ENCODE measurements around the gene BCAS3. TPM values are rescaled to one million over a fixed set of nuclear protein-coding genes. Genes with fewer than 3 reads are reported as not detected.

Gene BCAS3
- total and polyA plus RNA-seq, 4 donors = 5.8 to 24.6 (median 10.1) TPM

DNA sequence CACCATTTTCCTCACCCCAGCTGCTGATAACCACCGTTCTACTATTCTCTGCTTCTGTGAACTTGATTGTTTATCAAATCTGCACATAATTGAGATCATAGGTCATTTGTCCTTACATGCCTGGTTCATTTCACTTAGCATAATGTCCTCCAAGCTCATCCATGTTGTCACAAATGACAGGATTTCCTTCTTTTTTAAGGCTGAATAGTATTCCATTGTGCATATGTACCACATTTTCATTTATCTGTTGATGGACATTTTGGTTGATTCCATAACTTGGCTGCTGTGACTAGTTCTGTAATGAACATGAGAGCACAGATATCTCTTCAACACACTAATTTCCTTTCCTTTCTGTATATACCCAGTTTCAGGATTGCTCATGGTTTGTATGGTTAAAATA is 496.7 kb downstream of the BCAS3 start:
- Histone ChIP-seq H3K27ac (ENCODE audit: low read depth in 1 of 2, low read length in 2 of 2) (no peak overlapping the region), H3K9ac (ENCODE audit: low read depth in 1 of 2, low read length in 2 of 2) (no peak overlapping the region), H3K4me1 (ENCODE audit: control insufficient read depth in 4 of 4, insufficient read depth in 4 of 4, low read length in 3 of 4) (no peaks in the 10 kb centered on the region), H3K4me3 (ENCODE audit: low read depth in 1 of 3, low read length in 3 of 3) (no peak overlapping the region), H3K27me3 (ENCODE audit: control insufficient read depth in 4 of 4, insufficient read depth in 4 of 4, low read length in 3 of 4) (no peaks in the 10 kb centered on the region), H3K36me3 (ENCODE audit: control insufficient read depth in 4 of 4, insufficient read depth in 3 of 4, low read depth in 1 of 4, low read length in 3 of 4) (no peaks in the 10 kb centered on the region), H3K9me3 (ENCODE audit: control insufficient read depth in 4 of 4, low read length in 3 of 4) (no peaks in the 10 kb centered on the region)
- no peak for DNase-seq (ENCODE audit: low spot score)
- WGBS = 88% methylated on average over 1 of the region's 1 CpG
- TF ChIP-seq GABPA (IDR thresholded peaks at IDR 0.05 in 1 of 2, conservative IDR thresholded peaks at IDR 0.05 in 1 of 2) = no peak
- TF ChIP-seq EGR1 (IDR thresholded peaks at IDR 0.05; ENCODE audit: low read depth in 2 of 2) = no peak
- TF ChIP-seq SP1 (IDR thresholded peaks at IDR 0.05) = no peak
- no peak for TF ChIP-seq YY1 (IDR thresholded peaks at IDR 0.05)
- no peak for TF ChIP-seq NR2F2 (IDR thresholded peaks at IDR 0.05)

DNA sequence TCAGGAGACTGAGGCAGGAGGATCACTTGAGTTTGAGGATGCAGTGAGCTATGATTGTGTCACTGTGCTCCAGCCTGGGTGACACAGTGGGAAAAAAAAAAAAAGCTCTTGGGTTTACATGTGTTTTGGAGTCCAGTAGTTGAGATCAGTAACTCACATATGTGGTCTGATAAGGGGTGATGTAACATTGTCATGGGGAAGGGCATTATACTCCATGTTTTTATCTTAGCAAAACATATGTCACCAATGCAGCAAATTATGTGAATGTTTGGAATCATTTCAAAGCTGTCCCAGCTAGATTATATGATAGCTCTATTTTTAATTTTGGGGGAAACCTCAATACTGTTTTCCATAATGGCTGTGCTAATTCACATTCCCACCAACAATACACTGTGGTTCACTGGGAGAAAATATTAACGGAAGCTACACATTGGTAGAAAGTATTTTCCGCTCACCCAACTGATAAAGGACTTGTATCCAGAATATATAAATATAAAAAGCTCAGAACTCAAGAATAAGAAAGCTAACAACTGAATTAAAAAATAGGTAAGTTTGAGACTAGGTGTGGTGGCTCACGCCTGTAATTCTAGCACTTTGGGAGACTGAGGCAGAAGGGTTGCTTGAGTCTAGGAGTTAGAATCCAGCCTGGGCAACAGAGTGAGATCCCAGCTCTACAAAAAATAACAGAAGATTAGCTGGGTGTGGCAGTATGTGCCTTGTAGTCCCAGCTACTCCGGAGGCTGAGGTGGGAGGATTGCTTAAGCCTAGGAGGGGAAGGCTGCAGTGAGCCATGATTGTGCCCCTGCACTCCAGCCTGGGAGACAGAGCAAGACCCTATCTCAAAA is 497.9 kb downstream of the BCAS3 start:
- WGBS = 97% methylated on average over 4 of the region's 4 CpGs
- TF ChIP-seq NR2F2 (IDR thresholded peaks at IDR 0.05) (no peak), RAD21 (IDR thresholded peaks at IDR 0.05) (no peak), FOXA2 (IDR thresholded peaks at IDR 0.05) (no peak), HNF4A (conservative IDR thresholded peaks at IDR 0.05) (no peak), TAF1 (conservative IDR thresholded peaks at IDR 0.05) (no peak), RXRA (IDR thresholded peaks at IDR 0.05) (no peak)
- TF ChIP-seq, protein P1, sequence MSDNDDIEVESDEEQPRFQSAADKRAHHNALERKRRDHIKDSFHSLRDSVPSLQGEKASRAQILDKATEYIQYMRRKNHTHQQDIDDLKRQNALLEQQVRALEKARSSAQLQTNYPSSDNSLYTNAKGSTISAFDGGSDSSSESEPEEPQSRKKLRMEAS (IDR thresholded peaks at IDR 0.05) = no peak
- no peak overlapping the region for H3K27ac ChIP-seq (ENCODE audit: low read depth in 1 of 2, low read length in 2 of 2)
- H3K27me3 ChIP-seq (ENCODE audit: control insufficient read depth in 4 of 4, insufficient read depth in 4 of 4, low read length in 3 of 4) = no peaks in the 10 kb centered on the region
- H3K9me3 ChIP-seq (ENCODE audit: control insufficient read depth in 4 of 4, low read length in 3 of 4) = no peaks in the 10 kb centered on the region
- DNase-seq (ENCODE audit: low spot score) = no peak
- H3K4me3 ChIP-seq (ENCODE audit: low read depth in 1 of 3, low read length in 3 of 3) = no peak overlapping the region
- no peaks in the 10 kb centered on the region for H3K4me1 ChIP-seq (ENCODE audit: control insufficient read depth in 4 of 4, insufficient read depth in 4 of 4, low read length in 3 of 4)
- no peak overlapping the region for H3K9ac ChIP-seq (ENCODE audit: low read depth in 1 of 2, low read length in 2 of 2)
- no peaks in the 10 kb centered on the region for H3K36me3 ChIP-seq (ENCODE audit: control insufficient read depth in 4 of 4, insufficient read depth in 3 of 4, low read depth in 1 of 4, low read length in 3 of 4)

DNA sequence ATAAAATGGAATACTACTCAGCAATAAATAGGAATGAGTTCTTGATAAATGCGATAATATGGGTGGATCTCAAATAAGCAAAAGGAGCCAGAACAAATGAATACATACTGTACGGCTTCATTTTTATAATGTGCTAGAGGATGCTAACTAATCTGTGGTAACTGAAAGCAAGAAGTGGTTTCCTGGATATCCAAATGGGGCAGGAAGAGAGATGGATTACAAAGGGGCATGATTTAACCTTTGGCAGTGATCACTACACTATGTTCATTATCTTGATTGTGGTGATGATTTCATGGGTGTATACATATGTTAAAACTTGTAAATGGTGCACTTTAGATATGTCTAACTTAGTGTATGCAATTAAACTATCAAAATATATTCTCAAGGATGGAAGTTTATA is 499.7 kb downstream of the BCAS3 start:
- Histone ChIP-seq H3K27ac (ENCODE audit: low read depth in 1 of 2, low read length in 2 of 2) (no peak overlapping the region), H3K36me3 (ENCODE audit: control insufficient read depth in 4 of 4, insufficient read depth in 3 of 4, low read depth in 1 of 4, low read length in 3 of 4) (no peaks in the 10 kb centered on the region), H3K4me1 (ENCODE audit: control insufficient read depth in 4 of 4, insufficient read depth in 4 of 4, low read length in 3 of 4) (no peaks in the 10 kb centered on the region), H3K4me3 (ENCODE audit: low read depth in 1 of 3, low read length in 3 of 3) (no peak overlapping the region), H3K9ac (ENCODE audit: low read depth in 1 of 2, low read length in 2 of 2) (no peak overlapping the region), H3K27me3 (ENCODE audit: control insufficient read depth in 4 of 4, insufficient read depth in 4 of 4, low read length in 3 of 4) (no peaks in the 10 kb centered on the region), H3K9me3 (ENCODE audit: control insufficient read depth in 4 of 4, low read length in 3 of 4) (no peaks in the 10 kb centered on the region)
- no peak for DNase-seq (ENCODE audit: low spot score)
- TF ChIP-seq, protein P2, sequence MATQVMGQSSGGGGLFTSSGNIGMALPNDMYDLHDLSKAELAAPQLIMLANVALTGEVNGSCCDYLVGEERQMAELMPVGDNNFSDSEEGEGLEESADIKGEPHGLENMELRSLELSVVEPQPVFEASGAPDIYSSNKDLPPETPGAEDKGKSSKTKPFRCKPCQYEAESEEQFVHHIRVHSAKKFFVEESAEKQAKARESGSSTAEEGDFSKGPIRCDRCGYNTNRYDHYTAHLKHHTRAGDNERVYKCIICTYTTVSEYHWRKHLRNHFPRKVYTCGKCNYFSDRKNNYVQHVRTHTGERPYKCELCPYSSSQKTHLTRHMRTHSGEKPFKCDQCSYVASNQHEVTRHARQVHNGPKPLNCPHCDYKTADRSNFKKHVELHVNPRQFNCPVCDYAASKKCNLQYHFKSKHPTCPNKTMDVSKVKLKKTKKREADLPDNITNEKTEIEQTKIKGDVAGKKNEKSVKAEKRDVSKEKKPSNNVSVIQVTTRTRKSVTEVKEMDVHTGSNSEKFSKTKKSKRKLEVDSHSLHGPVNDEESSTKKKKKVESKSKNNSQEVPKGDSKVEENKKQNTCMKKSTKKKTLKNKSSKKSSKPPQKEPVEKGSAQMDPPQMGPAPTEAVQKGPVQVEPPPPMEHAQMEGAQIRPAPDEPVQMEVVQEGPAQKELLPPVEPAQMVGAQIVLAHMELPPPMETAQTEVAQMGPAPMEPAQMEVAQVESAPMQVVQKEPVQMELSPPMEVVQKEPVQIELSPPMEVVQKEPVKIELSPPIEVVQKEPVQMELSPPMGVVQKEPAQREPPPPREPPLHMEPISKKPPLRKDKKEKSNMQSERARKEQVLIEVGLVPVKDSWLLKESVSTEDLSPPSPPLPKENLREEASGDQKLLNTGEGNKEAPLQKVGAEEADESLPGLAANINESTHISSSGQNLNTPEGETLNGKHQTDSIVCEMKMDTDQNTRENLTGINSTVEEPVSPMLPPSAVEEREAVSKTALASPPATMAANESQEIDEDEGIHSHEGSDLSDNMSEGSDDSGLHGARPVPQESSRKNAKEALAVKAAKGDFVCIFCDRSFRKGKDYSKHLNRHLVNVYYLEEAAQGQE (IDR thresholded peaks at IDR 0.05) = no peak
- TF ChIP-seq FOXA2 (IDR thresholded peaks at IDR 0.05) (no peak), HNF4A (conservative IDR thresholded peaks at IDR 0.05) (no peak), SP1 (IDR thresholded peaks at IDR 0.05) (no peak), GABPA (IDR thresholded peaks at IDR 0.05 in 1 of 2, conservative IDR thresholded peaks at IDR 0.05 in 1 of 2) (no peak), JUND (IDR thresholded peaks at IDR 0.05) (no peak)
- TF ChIP-seq, protein P3, sequence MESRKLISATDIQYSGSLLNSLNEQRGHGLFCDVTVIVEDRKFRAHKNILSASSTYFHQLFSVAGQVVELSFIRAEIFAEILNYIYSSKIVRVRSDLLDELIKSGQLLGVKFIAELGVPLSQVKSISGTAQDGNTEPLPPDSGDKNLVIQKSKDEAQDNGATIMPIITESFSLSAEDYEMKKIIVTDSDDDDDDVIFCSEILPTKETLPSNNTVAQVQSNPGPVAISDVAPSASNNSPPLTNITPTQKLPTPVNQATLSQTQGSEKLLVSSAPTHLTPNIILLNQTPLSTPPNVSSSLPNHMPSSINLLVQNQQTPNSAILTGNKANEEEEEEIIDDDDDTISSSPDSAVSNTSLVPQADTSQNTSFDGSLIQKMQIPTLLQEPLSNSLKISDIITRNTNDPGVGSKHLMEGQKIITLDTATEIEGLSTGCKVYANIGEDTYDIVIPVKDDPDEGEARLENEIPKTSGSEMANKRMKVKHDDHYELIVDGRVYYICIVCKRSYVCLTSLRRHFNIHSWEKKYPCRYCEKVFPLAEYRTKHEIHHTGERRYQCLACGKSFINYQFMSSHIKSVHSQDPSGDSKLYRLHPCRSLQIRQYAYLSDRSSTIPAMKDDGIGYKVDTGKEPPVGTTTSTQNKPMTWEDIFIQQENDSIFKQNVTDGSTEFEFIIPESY (IDR thresholded peaks at IDR 0.05) = no peak
- WGBS = 98% methylated on average over 2 of the region's 2 CpGs
